Motor neuron (in vitro differentiated cells): ENCODE data around the gene ZC3HAV1. TPM values are rescaled to one million over a fixed set of nuclear protein-coding genes. Genes with fewer than 3 reads are reported as not detected.

Experiments
- ATAC-seq, 8 experiments: fragments of 200-7000 bp; cut with Tn5 transposase; replicated peaks in 6 of 8; 2 replicates each; pipeline ENCODE4 v1.8.0; 2021; ENCODE audit warnings: mild to moderate bottlenecking in 8 of 8, moderate library complexity in 8 of 8
- H3K27ac ChIP-seq, 2 donors: fragments of 250-450 bp; sonication (Bioruptor Pico); 2 replicates each; pipeline ENCODE4 v1.9.0; 2021; ENCODE audit warnings: antibody characterized with exemption in 2 of 2, mild to moderate bottlenecking in 2 of 2, moderate library complexity in 1 of 2
- H3K4me1 ChIP-seq, 2 donors: fragments of 250-450 bp; sonication (Bioruptor Pico); replicated peaks in 1 of 2; 2 replicates each; pipeline ENCODE4 v1.6.1; 2021; ENCODE audit warnings: antibody characterized with exemption in 2 of 2, mild to moderate bottlenecking in 2 of 2, moderate library complexity in 1 of 2
- H3K4me3 ChIP-seq, 5 donors: fragments of 250-450 bp; sonication (Bioruptor Pico); 2 replicates each; pipeline ENCODE4 v1.9.0; 2021; ENCODE audit warnings: antibody characterized with exemption in 5 of 5, mild to moderate bottlenecking in 5 of 5, moderate library complexity in 4 of 5
- WGBS, 10 experiments: fragments of 450-650 bp; shearing (Covaris generic); methylation state at CpG; one replicate each; pipeline ENCODE4 v1.0.0; 2022; 5-methylcytosine and 5-hydroxymethylcytosine counted together
- in situ Hi-C, 9 experiments: fragments of 400-800 bp; cut with MboI; loops; one replicate each; pipeline ENCODE4 v1.15.0; 2021; ENCODE audit warnings: low sequenced_read_pairs in 9 of 9, low pct_unique_long_range_greater_than_20kb in 2 of 9; ENCODE audit not compliant: unreplicated experiment in 9 of 9
- total RNA-seq, 8 experiments: library from RNA; unstranded; fragments of 300-600 nt; gene quantifications; 2 replicates each; pipeline versions ENCODE4 v1.2.3 to v1.2.4, GENCODE V29; 2022

ZC3HAV1 gene
- total RNA-seq, 8 experiments from 2014 or later = 4.8 to 62.3 (median 18.1) TPM

DNA sequence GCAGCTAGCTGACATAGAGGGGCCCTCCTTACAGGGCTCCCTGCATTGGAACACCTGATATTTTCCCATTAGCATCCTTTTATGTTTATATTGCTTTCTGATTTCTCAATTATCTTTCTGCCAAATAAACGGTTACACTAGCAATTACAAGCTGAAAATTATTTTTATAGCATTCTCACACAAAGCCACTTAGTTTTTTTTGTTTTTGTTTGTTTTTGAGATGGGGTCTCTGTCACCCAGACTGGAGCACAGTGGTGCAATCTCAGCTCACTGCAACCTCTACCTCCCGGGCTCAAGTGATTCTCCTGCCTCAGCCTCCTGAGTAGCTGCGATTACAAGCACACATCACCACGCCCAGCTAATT lies 9.9 kb upstream of the ZC3HAV1 start:
- Histone ChIP-seq H3K4me1 (no peaks in the 10 kb centered on the region), H3K4me3 (no peak overlapping the region), H3K27ac (no peak overlapping the region)
- no peak for ATAC-seq
- in situ Hi-C loops = no loop called here
- WGBS, 10 experiments = 78 to 100% (median 90%) methylated on average over 1 to 4 of the region's 4 CpGs; no CpG with 5 or more reads in 1 of the 10 experiments

DNA sequence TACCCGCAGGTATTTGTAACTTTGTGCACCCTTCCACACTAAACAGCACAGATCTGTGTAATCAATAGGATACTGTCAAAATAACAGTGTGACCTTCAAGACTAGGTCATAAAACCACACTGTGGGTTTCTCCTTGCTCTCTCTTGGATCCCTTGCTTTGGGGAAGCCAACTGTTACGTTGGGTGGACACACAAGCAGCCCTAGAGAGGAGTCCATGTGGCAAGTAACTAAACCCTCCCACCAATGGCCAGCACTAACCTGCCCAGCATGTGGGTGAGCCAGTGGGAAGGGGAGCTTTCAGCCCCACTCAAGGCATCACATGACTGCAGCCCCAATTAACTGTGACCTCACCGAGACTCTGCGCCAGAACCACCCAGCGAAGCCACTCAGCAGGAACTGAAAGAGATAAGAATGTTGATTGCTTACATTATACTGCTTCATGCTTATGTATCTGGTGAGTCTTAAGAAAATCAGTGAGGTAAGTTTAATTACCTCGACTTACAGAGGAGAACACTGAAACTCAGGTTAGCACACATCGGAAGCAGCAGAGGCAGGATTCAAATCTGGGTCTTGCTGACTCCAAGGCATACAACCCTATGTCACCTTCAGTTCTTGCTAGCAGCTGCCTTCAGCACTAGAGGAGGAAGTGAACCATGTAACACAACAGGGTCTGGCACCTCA lies 9.4 kb upstream of the ZC3HAV1 start:
- 58 to 100% (median 80%) methylated on average over 1 to 5 of the region's 7 CpGs; no CpG with 5 or more reads in 4 of the 10 experiments for WGBS, 10 experiments
- no peak for ATAC-seq
- no peak overlapping the region for H3K4me3 ChIP-seq
- H3K27ac ChIP-seq = no peak overlapping the region
- in situ Hi-C loops = no loop called here
- H3K4me1 ChIP-seq = no peaks in the 10 kb centered on the region

DNA sequence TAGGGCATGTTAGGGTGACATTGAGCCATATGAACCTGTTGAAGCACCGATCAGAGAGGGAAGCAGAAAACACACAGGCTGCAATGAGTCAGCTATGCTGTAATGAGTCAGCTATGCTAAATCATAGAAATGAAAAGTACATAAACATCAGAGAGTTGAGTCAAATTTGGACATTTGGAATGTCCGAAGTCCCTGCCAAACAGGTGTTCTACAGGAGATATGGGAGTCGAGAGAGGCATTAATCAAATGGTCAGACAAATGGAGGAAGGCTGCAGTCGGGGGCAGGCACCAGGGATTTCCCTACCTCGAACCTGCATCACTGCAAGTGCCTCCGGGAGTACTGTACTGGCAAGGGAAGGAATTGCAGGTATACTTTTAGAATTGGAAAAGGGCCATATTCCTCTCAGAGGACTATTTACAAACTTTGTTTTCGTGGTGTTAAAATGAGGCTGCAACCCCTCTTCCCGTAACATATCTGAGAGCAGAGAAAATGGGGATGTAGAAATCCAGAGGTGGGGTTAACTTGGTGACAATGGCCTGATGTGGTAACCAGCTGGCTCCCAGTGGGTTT lies 8.8 kb upstream of the ZC3HAV1 start:
- Histone ChIP-seq H3K4me1 (no peaks in the 10 kb centered on the region), H3K27ac (no peak overlapping the region), H3K4me3 (no peak overlapping the region)
- peak in 3 of 8 experiments; percentile 68 to 93 (median 92) for ATAC-seq
- 13 to 87% (median 64%) methylated on average over 1 to 7 of the region's 8 CpGs; no CpG with 5 or more reads in 2 of the 10 experiments for WGBS, 10 experiments
- in situ Hi-C loops = no loop called here

DNA sequence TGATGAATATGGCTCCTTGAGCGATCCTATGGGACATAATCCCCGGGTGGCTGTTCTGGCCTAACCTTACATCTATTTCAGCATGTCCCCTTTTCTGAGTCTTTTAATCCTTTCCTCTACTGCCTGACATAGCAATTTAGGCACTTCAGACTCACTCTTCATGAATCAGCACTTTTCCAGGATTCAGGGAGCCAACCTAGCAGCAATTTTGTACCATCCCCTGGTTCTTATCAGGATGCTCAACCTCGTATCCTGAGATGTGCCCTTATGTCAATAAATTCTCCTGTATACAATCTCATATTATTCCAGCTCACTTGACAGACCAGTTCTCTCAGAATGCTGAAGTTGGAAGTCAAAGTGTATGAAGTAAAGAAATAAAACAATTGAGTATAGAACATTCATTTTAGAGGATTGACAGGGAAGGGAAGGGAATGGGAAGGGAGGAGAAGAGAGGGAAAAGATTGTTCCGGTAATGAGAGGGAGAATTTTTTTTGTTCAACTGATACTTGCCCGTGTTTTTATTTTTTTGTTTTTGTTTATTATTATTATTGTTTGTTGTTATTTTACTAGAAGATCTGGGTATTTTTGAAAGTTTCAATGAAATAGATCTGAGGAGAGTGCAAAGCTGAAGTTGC lies 8.2 kb upstream of the ZC3HAV1 start:
- no peak overlapping the region for H3K27ac ChIP-seq
- WGBS, 10 experiments = 40 to 100% (median 87%) methylated on average over 1 to 5 of the region's 5 CpGs
- ATAC-seq = no peak
- no peak overlapping the region for H3K4me3 ChIP-seq
- in situ Hi-C loops = no loop called here
- no peaks in the 10 kb centered on the region for H3K4me1 ChIP-seq

DNA sequence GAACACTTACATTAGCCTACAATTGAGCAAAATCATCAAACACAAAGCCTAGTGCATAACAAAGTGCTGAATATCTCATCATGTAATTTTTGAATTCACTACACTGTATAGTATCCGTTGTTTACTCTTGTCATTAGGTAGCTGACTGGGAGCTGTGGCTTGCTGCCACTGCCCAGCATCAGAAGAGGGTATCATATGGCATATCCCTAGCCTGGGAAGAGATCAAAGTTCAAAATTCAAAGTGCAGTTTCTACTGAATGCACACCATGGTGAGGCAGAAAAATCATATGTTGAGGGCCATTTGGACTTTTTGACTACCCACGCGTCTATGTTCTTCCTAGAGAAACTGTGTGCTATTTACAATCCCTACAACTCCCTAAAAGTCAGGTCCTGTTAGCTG lies 7.5 kb upstream of the ZC3HAV1 start:
- in situ Hi-C loops = no loop called here
- WGBS, 10 experiments = 79 to 100% (median 95%) methylated on average over 1 to 3 of the region's 3 CpGs; no CpG with 5 or more reads in 6 of the 10 experiments
- Histone ChIP-seq H3K4me3 (no peak overlapping the region), H3K27ac (no peak overlapping the region), H3K4me1 (no peaks in the 10 kb centered on the region)
- no peak for ATAC-seq

DNA sequence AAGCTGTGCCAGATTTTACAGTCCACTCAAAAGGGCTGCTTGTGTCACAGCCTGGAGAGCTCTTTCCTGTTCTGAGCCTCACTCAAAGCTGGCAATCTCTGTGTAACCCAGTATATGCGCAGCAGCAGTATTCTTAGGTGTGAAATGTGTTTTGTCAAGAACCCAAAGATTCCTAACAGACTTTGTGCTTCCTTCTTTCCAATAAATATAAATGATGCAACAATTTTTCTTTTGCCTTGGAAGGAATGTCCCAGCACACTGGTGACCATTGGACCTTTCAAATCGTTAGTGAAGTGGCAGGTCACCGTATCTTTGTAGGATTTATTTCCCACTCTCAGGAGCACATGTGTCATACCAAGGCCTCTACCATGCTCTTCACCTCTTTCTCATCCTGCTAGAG lies 5.6 kb upstream of the ZC3HAV1 start:
- no peak overlapping the region for H3K27ac ChIP-seq
- no peak overlapping the region for H3K4me3 ChIP-seq
- in situ Hi-C loops = no loop called here
- ATAC-seq = no peak
- no peaks in the 10 kb centered on the region for H3K4me1 ChIP-seq
- 71 to 100% (median 87%) methylated on average over 1 to 3 of the region's 3 CpGs; no CpG with 5 or more reads in 4 of the 10 experiments for WGBS, 10 experiments

DNA sequence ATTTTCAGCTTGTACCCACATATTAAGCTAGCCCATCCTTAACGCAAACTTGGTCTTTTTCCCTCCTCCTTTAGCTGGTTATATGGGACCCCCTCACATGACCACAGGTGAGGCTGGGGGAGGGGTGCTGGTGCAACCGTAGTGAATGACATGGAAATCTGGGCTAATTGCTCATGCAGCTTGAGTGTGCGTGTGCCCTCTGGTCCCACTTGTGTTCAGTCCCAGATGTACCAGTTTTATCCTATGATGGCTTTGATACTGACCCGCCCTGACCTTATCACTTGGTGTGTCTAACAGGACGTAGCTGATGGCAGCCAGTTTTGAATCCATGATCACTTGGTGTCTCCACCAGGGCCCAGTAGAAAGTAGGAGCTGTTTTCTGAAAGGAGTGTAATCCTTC lies 5.1 kb upstream of the ZC3HAV1 start:
- Histone ChIP-seq H3K4me1 (peaks cover 0 to 3% of the 10 kb centered on the region in 2 donors), H3K4me3 (no peak overlapping the region), H3K27ac (no peak overlapping the region)
- in situ Hi-C loops = no loop called here
- 38 to 100% (median 82%) methylated on average over 1 to 5 of the region's 5 CpGs; no CpG with 5 or more reads in 4 of the 10 experiments for WGBS, 10 experiments
- no peak for ATAC-seq

DNA sequence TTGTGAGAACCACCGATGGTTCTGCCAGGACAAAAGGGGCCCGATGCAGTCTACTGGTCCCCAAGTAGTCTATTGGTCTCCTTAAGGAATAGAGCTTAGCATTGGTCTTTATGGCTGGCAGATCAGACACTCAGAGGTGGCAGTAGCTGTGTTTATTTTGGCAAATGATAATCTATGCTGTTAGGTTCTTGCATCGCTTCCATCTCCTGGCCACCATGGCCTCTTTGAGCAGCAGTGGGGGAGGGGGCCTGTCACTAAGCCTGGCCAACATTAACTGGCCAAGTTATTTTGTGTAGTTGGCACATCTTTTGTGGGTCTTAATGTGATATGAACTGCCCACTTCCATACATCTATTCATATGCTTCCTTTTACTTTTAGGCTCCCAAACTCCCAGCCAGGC lies 4.5 kb upstream of the ZC3HAV1 start:
- WGBS, 10 experiments = 80 to 100% (median 95%) methylated on average over 1 to 3 of the region's 3 CpGs; no CpG with 5 or more reads in 4 of the 10 experiments
- Histone ChIP-seq H3K27ac (no peak overlapping the region), H3K4me1 (peaks cover 0 to 3% of the 10 kb centered on the region in 2 donors), H3K4me3 (no peak overlapping the region)
- in situ Hi-C loops = no loop called here
- ATAC-seq = no peak

DNA sequence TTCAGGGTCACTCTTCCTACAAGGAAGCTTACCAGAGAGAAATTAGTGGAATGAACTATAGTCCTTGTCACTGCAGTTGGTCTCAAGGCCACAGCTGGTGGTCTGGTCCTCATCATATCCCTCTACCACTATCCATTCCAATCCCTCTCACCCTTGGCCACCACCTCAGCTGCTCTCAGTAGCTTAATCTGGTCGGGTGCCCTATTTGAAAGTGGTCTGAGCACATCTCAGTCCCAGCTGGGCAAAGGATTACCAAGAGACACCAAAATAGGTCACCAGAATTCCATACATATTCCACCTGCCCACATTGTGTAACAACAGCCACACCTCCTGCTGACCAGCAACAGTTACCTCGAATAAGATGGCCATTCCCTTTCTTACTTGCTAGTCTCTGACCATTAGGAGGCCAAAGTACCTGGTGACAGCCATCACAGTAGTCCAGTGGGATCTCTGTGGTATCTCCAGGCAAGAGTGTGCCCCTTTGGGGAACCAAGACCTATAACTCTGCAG lies 3.3 kb upstream of the ZC3HAV1 start:
- no peak for ATAC-seq
- 25 to 85% (median 51%) methylated on average over 1 to 2 of the region's 2 CpGs; no CpG with 5 or more reads in 4 of the 10 experiments for whole genome bisulfite sequencing, 10 experiments
- in situ Hi-C loops = no loop called here
- H3K4me1 ChIP-seq = peaks cover 0 to 4% of the 10 kb centered on the region in 2 donors
- no peak overlapping the region for H3K27ac ChIP-seq
- no peak overlapping the region for H3K4me3 ChIP-seq

DNA sequence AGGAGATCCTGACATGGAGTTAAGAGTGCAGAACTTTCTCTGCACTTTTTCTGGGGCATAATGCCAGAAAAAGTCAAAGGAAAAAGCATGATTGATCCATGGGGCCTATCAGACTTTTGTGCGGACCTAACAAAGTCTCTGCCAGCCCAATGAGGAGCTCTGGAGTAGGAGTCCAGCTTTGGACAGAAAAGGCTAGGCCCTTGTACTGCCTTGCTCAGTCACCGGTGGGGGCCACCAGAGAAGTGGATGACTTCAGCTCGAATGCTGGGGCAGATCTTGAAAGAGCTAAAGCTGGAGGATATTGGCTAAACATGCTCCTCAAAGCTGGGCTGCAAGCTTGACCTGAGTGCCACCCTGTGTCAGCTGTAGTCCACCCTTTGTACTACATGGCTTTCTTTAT lies 2.8 kb upstream of the ZC3HAV1 start:
- 65 to 100% (median 92%) methylated on average over 1 to 3 of the region's 3 CpGs; no CpG with 5 or more reads in 4 of the 10 experiments for whole genome bisulfite sequencing, 10 experiments
- H3K27ac ChIP-seq = no peak overlapping the region
- H3K4me3 ChIP-seq = no peak overlapping the region
- in situ Hi-C loops = no loop called here
- peaks cover 0 to 9% of the 10 kb centered on the region in 2 donors for H3K4me1 ChIP-seq
- no peak for ATAC-seq

DNA sequence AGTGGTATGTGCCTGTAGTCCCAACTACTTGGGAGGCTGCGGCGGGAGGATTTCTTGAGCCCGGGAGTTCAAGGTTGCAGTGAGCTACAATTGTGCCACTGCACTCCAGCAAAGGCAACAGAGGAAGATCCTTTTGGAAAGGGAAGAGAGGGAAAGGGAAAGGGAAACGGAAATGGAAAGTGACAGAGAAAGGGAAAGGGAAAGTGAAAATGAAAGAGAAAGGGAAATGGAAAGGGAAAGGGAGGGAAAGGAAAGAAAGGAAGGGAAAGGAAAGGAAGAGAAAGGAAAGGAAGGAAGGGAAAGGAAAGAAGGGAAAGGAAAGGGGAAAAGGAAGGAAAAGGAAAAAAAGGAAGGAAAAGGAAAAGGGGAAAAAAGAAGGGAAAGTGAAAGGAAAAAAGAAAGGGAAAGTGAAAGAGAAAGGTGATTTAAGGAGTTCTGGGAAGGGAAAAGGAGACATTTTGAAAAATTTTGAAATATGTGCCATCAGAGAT lies 2.3 kb upstream of the ZC3HAV1 start:
- H3K4me1 ChIP-seq = peaks cover 0 to 12% of the 10 kb centered on the region in 2 donors
- ATAC-seq = no peak
- no peak overlapping the region for H3K4me3 ChIP-seq
- H3K27ac ChIP-seq = no peak overlapping the region
- in situ Hi-C loops = no loop called here
- 94 to 100% (median 98%) methylated on average over 2 to 4 of the region's 4 CpGs for whole genome bisulfite sequencing, 10 experiments

DNA sequence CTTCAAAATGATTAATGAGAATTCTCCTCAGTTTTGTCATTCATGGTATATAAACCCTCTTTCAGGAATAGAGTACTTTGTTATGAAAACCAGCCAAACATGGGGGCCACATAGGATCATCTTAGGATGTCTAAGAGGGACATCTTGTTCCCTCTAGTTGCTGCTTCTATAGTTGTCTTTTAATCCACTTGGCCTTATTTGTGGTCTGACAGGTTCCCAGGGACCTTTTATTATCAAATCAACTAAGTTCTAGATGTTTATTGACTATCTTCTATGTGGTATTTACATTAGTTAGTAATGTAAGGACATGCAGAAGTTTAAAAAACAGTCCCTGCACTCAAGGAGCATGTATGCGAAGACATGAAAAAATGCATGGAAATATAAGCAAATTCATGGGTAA lies 1.6 kb upstream of the ZC3HAV1 start:
- ATAC-seq = no peak
- Histone ChIP-seq H3K4me1 (peaks cover 0 to 12% of the 10 kb centered on the region in 2 donors), H3K27ac (no peak overlapping the region), H3K4me3 (no peak overlapping the region)
- 78 to 100% (median 100%) methylated on average over 1 of the region's 1 CpG; no CpG with 5 or more reads in 4 of the 10 experiments for WGBS, 10 experiments
- in situ Hi-C loops = no loop called here

DNA sequence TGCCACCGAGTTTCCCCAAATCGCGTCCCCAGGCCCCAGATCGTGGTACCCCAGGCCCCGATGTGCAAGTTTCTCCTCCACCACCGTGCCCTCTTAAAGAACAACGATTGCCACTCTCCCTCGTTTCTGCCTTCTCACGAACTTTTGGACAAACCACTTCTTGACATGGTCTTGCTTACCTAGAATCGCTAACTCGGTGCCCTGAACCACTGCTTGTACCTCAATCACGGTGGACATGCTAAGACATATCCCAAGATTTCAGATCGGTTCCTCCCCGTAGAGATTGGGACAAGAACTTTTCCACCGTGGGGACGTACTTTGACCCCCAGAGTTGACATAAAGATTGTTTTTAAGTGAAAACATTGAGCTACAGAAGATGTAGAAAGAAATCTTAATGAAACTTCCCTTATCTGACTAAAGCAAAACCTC lies 477 bp upstream of the ZC3HAV1 start:
- in situ Hi-C loops = no loop called here
- peak overlapping the region; percentile 52 to 86 (median 76) for H3K4me3 ChIP-seq
- WGBS, 10 experiments = 18 to 100% (median 55%) methylated on average over 2 to 14 of the region's 16 CpGs; no CpG with 5 or more reads in 1 of the 10 experiments
- peaks cover 0 to 12% of the 10 kb centered on the region in 2 donors for H3K4me1 ChIP-seq
- ATAC-seq = no peak
- H3K27ac ChIP-seq = peak overlapping the region in 1 of 2 donors; percentile 72
